ENCODE measurements around the gene TNFRSF25.

Gene TNFRSF25, protein sequence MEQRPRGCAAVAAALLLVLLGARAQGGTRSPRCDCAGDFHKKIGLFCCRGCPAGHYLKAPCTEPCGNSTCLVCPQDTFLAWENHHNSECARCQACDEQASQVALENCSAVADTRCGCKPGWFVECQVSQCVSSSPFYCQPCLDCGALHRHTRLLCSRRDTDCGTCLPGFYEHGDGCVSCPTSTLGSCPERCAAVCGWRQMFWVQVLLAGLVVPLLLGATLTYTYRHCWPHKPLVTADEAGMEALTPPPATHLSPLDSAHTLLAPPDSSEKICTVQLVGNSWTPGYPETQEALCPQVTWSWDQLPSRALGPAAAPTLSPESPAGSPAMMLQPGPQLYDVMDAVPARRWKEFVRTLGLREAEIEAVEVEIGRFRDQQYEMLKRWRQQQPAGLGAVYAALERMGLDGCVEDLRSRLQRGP

DNA sequence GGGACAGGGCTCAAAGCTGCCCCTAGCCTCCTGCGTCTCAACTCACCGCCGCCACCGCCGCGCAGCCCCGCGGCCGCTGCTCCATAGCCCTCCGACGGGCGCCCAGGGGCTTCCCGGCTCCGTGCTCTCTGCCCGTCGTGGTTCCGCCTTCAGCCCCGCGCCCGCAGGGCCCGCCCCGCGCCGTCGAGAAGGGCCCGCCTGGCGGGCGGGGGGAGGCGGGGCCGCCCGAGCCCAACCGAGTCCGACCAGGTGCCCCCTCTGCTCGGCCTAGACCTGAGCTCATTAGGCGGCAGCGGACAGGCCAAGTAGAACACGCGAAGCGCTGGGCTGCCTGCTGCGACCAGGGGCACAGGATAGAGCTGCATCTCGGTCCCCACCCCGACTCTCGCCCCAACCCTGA lies at the start of gene TNFRSF25:
Gene TNFRSF25 (minus strand): TSS at position 151 of the 400 bp plus-strand sequence. CDS start 66 bp downstream, at position 85.
- peak; percentile 58 for DNase-seq

DNA sequence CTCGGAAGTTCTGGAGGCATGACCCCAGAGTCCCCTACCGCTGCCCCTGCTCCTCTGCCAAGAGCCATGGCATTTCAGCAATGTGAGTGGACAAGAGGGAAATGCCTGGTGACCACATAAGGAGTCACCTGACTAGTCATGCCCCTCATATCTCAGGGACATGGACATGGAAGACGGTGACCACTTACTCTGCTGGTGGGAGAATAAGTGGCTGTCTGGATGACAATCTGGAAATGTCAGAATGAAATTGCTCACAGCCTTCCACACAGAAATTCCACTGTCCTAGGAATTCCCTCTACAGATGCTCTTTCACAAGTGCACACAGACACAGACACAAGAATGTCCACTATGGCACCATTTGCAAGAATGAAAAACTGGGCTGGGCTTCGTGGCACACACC lies 49.8 kb upstream of the TNFRSF25 start:
- DNase-seq: no peak

DNA sequence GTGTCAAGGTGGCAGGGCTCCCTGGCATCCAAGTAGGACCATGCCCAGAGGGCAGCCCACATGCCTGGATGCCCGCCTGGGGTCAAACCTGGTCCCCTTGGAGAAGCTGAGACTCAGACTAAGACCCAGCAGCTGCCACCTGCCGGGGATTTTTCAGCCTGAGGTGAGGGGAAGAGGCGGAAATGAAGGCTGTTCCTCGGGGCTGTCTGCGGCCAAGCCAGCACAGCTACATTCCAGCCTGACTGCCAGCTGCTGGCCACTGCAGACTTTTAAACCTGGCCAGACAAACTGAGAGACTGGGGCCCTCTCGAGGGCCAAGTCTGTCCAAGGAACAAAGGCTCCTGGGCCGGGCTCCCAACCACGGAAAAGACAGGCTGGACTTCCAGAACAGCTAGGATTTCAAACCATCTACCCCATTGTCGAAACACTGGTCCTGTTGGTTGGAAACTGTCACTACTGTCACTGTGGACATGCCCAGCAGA lies 47.4 kb upstream of the TNFRSF25 start:
- DNase-seq: peak; percentile 25

DNA sequence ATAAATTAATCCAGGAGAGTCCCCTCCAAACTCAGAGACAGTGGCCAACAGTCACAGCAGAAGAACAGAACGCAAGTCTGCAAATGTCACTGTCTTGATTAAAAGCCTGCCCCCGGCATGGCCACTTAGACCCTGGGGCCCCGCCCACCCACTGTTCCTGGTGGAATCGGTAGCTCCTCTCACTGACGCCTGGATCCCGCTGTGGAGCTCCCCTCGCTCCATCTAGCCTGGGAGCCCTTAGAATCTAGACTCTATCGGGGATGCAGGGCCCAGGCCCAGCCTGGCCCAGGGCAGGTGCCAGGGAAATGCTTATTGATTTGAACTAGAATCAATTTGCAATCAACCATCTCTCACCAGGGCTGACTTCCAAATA lies 46.9 kb upstream of the TNFRSF25 start:
- peak; percentile 25 for DNase-seq

DNA sequence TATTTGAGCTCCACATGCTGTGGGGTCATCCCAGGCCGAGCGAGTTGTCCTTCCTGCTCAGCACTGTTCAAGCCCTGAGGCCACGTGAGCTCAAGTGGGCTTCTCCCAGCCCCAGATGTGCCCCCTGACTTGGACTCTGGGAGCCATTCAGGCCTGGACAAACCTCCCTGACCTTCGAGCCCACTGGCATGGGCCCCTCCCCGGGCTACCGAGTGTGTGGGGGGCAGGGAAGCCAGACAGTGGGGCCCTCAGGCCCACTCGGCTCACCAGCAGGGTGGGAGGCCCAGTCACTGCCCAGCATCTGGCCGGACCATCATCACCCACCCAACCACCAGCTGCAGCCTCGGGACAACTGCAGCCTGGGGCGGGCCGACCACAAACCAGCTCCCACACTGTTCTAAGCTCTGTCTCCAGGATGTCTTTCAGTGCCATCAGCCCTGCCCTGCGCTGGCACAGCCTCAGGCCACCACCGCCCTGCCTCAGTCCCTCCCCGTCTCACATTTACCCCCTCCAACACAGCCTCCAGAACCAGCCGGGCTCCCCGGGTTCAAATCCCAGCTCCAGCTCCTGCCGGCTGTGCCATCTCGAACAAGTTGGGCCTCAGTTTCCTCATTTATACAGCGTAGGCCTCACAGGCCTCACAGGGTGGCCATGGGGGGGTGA lies 46.4 kb upstream of the TNFRSF25 start:
- no peak for DNase-seq

DNA sequence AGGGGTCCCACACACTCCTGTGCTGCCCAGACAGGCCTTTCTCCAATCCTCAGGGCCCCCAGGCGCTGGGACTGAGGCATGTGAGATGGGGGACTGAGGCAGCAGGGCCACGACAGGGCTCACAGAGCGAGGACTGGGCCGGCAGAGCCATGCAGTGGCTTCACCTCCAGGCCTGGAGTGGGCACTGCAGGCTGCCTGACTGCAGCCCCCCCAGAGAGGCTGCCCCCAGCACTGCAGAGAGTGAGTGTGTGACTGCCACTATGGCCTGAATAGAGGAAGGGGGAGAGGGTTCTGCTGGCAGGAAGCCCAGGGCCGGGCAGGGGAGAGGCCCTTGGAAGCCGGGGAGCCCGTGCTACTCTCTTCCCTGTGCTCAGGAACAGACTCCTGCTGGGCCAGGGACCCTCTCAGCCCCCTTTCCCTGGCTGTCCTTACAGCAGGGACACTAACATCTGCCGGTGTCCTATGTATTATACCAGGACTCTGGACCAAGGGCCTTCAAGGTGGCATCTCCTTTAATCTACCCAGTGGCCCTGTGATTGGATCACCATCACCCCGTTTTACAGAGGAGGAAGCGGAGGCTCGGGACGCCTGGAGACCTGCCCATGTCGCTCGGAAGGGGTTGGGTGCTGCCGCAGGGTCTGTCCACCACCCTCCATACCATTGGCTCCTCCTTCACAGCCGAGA lies 45.7 kb upstream of the TNFRSF25 start:
- no peak for DNase-seq

DNA sequence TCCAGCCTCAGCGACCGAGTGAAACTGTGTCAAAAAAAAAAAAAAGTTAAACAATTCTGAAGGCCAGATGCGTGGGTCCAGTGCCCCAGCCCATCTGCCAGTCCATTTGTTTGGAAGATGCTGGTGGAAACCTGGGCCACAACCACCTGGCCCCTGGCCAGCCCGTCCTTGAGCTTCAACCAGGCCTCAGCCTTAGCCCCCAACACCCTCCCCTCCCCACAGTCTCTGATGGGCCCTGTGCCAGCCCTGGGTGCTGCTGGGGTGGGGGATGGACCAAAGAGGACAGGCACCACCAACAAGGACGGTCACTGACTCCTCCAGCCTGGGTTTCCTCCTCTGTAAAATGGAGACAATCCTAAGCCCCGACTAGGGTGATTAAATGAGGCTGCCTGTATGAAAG lies 45.1 kb upstream of the TNFRSF25 start:
- DNase-seq: no peak

DNA sequence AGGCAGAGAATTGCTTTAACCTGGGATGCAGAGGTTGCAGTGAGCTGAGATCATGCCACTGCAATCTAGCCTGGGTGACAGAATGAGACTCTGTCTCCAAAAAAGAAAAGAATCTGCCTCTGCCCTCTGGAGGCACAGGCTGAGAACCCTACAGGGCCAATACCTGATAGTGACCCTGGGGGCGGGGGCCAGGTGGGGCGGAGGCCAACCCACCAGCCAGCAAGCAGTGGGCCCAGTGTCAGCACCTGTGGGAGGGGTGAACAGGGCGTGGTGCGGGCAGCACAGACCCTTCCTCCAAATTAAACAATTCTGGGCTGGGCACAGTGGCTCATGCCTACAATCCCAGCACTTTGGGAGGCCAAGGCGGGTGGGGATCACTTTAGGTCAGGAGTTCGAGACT lies 44.5 kb upstream of the TNFRSF25 start:
- DNase-seq: no peak

DNA sequence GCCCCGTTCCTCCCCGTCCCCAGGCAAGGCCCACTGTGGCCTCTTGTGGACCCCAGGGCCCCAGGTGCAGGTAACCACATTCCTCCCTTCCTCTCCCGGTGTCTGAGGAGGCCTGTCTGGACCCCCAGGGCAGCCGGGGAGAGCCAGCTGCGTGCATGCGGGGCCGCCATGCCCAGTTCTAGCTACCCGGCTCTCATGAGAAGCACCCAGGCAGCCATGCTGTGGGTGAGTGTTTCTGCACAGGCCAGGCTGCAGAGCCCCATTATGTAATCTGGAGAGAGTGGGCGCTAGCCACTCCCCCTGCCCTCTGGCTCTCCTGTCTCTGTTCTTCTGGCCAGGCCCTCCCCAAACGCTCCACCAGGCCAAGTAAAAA lies 43.9 kb upstream of the TNFRSF25 start:
- no peak for DNase-seq

DNA sequence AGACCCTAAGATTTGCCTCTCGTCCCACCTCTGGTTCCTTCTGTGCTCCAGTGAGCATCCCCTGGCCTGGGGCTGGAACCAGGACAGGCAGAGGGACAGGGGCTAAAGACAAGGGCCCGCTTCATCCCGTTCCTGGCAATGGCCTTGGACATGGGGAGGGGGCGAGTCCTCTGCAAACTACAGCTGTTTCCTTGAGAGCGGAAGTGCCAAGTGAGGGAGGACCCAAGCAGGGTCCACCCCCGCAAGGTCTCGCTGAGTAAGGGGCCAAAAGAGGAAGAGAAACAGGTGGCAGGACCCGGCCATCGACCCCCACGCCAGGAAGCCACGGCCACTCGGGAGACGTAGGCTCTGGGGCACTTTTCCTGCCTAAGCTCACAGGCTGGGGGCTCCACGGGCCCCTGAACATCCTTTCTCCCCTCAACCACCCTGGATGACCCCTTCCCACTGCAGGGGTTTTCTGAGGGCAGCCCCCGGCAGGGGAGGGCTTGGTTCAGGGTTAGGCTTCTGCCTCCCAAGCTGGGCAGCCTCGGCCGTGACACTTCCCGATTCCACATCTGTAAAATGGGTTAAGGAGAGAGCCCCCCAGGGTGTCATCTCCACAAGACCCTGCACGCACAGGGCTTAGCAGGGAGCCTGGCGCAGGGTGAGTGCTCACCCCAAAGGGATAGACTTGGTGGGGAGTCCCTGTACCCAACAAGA lies 43.4 kb upstream of the TNFRSF25 start:
- DNase-seq: no peak

DNA sequence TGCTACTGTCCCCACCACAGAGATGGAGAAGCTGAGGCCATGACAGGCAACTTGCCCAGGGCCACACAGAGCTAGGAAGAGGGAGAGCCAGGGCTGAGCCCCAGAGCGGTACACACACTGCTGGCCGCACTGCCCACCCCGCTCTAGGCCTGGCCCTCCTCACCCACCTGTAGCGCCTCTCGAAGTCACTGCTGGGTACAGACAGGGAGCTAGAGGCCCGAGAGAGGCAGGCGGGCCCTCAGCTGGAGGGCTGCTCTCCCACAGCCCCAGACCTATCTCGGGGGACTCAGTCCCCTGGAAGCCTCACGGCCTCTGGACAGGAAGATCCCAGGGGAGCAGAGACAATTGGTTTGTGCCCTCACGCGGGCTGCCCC lies 42.8 kb upstream of the TNFRSF25 start:
- no peak for DNase-seq

DNA sequence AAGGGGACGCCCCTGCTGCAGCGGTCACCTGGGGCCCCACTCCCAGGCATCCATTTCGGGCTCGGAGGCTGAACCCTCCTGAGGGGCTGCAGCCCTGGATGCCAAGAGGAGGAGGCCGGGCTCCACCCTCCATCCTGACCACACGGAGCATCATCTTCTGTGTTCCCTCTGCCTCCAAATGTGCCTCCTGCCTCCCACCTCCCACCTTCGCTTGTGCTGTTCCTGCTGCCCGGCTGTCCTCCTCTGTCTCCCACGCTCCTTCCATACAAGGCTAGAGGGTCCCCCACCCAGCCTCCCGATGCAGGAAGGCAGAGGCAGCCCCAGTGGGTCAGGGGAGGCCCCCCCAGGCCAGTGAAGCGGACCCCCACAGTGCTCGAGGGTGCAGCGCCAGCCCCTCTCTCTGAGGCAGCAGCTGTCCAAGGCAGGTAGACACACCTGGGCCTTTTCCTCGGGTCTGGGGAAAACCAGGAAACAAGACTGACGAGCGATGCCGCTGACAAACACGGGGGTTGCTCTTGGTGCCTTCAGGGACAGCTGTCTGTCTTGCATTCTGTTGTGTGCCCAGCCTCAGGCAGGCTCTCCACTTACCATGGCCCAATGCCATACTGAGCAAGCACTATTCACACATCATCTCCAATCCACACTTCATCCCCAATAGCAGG lies 42.3 kb upstream of the TNFRSF25 start:
- DNase-seq: no peak

DNA sequence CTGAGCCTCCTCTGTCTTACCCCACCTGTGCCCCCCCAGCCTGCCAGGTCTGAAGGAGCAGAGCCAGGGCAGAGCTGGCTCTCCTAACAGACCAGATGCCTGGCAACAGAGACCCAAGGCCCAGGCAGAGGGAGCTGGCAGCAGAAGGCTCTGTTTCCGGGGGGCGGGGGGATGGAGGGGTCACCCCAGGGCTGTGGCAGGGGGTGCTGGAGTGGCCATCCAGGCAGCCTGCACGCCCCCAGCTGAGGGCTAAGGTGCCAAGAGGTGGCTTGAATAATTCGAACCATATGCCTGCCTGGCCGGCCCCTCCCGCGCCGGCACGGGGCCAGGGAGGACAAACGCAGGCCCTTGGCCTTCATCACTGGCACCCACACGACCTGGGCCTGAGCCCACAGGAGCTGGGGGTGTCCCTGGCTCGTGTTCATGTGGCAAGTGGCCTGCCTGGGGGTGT lies 41.5 kb upstream of the TNFRSF25 start:
- DNase-seq: no peak

DNA sequence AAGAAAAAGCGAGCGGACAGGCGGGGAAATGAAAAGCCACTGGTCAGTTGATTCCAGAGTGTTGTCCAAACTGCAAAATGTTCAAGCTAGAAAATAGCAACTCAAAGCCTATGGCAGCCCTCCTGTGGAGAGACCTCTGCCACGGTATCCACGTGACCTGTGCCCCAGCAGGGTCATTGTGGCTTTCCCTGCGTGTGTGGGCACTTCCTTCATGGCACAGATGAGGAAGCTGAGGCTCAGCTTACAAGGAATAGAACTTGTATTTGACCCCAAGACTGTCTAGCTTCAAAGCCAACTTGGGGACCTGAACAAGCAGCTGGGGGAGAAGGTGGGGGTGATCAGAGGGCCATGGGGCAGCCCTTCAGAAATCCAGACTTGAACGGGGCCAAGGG lies 41.1 kb upstream of the TNFRSF25 start:
- DNase-seq: no peak

DNA sequence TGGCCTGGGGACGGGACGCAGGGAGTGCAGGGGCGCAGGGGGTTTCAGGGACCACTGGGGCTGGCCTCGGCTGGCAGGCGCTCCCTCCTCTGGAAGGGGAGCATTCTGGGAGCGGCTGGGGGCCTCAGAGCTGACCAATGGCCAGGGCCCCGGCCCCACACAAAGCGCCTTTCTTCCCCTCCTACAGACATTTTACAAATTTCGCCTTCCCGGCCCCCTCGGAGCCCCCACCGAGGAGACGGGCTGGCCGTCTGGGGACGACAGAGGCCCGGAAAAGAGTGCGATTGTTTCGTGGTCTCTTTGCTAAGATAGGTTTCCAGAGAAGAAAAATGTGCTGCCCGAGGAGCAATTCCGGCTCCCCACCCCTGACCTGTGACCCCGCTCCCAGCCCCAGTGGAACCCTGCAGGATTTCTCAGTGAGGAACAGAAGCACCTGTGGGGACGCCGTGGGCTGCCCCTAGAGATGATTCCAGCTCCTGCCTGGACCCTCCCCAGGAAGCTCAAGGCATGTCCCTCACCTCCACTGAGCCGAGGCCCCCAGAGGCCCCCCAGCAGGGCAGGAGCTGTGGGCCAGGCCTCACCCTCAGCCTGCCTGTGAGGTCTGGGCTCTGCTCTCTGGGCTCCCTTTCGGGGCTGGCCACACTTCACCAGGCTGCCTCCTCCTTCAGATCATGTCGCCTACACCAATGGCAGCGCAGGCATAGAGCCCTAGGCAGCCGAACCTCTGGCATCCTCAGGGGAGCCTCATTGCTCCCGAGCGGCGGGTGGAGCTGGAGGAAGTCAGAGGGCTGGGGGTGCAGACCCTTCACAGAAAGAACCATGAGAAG lies 40.5 kb upstream of the TNFRSF25 start:
- no peak for DNase-seq

DNA sequence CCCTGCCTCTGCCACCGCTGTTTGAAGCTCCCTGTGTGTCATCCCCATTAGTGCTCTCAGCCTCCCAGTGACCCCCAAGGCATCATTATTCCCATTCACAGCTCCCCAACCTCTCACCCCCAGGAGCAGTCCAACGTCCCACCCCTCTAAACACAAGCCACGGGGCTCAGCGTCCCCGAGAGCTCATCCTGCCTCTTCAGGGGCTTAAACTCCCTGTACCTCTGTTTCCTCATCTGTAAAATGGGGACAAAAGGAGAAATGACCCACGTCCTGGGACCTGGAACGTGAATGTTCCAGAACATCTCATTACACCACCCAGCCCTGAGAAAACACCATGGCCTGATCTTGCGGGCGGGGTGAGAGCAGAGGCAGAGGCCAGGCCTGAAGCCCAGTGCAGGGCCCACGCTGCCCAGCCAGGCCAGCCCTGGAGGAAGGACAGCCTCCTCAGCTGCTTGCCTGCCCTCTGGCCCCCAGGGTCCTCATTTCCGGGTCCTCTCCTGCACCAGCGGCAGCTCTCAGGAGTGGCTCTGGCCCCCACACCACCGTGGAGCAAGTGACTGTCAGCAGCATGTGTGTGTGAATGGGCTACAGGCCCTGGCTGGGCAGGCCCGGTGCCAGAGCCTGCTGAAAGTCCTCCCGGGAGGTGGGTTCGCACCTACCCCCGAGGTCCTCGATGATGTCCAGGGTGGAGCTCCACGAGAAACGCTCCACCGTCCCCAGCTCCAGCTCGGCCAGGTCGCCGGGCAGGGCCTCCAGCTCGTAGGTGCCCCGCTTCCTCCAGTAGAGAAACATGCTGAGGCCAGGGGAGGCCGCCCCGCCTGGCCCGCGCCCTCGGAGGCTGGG lies 39.6 kb upstream of the TNFRSF25 start:
- no peak for DNase-seq

DNA sequence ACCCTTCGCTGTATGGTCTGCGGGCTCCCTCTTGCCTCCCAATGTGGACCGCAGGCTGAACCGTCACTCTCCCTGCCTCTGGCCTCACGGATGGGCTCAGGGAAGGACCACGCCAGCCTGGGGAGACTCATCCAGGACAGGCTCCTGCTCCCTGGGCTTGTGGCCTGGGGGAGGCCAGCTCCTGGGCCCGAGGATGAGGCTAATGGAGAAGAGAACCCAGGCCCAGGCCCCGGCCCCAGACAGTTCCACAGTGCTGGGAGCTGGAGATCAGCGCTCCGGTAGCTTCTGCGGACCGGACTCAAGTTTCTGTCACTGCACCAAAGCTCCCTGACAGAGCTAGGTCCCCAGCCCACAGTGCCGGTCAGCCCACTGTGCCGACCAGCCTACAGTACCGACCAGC lies 38.9 kb upstream of the TNFRSF25 start:
- no peak for DNase-seq

DNA sequence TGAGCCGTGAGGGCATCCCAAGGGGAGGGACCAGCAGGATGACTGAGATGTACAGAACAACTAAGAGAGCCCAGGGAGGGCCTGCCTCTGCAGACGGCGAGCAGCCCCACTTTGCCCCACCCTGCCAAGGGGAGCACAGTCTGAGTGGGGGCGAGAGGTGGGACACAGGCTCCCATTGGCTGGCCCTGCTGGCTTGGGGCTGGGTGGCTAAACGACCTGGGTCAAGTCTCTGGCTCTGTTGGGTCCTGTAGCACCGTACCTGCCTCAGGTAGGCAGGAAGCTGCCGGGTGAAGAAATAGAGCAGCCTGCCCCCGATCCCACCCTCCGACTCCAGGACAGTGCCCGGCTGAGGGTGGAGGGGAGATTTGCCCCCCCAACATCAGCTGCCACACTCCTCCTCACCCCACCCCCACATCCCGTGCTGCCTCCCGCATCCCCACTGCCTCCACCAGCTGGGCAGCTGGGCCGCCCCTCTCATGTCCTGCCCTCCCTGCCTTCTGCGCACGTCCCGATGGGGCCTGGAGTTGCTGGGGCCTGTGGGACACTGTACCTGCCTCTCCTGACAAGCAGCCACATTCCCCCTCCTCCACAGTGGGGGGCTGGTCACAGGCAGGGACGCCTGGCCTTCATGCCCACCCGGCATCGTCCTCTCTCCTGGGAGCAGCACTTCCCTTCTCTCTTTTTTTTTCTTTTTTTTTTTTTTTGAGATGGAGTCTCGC lies 38.1 kb upstream of the TNFRSF25 start:
- DNase-seq: no peak

DNA sequence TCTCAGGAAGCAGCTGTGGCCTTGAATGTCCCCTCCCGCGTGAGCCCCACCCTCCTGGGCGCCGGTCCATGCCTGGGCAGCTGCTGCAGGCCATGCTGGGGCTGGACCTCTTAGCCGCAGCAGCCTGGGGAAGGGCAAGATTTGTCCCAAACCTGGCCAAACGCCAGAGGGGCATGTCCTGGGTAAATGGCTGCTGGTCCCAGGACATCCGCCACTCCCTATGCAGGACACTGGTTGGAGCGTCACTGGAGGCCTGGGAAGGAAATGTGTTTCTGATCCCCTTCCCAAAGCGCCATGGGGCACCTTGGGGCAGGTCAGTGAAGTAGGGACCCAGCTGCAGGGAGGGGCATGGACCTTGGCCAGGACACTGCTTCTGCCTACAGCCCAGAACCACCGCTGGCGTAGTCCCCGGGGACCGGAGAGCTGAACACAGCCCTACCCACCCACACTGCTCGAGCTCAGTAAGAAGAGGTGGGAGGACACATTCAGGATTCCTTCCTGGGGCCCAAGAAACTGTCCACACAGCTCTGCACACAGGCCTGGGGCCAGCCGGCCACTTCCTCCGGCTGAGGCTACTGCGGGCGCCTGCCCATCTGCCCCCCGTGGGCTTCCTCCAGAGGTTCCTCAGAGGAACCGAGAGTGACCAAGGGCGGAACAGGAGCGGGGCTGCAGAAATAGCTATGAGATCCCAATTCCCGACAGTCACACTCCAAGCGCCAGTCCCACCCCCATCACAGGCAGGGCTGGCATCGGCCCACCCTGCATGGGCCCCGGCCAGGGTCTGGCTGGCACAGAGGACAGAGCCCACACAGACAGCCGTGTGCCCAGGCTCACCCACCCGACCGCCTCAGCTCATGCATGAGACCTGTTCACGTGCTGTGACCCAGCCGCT lies 36.3 kb upstream of the TNFRSF25 start:
- no peak for DNase-seq
